Measurements from ENCODE around the gene ARAP2.
A peak's percentile ranks its signal among the peaks of the same experiment; 100 is the strongest.

Gene ARAP2

DNA sequence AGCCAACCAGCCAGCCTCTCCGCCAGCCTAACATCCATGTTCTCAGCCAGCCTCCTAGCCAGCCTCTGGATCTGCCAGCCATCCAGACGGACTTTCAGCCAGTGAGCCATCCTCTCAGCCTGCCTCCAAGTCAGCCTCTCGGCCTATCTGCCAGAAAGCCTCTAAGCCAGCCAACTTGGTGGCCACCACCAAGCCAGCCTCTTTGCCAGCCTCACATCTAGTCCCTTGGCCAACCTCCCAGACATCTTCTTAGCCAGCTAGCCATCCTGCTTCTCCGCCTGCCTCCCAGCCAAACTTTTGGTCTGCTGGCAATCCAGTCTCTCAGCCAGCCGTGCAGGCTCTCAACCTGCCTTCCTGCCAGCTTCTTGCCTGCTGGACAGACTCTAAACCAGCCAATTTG, 16.4 kb upstream of the ARAP2 start:
- Histone ChIP-seq H3K27me3 (ENCODE audit: control insufficient read depth, insufficient read depth, low read length) (no peaks in the 10 kb centered on the region), H3K4me3 (ENCODE audit: low read depth, low read length) (no peak overlapping the region), H3K9me3 (ENCODE audit: control insufficient read depth, insufficient read depth, low read depth, low read length) (no peaks in the 10 kb centered on the region), H3K4me1 (ENCODE audit: control insufficient read depth, insufficient read depth, low read length) (peaks cover 8% of the 10 kb centered on the region; the same call in 1 of the 2 replicates), H3K9ac (ENCODE audit: low read length) (no peak overlapping the region), H3K27ac (ENCODE audit: low read depth, low read length) (no peak overlapping the region), H3K36me3 (ENCODE audit: control insufficient read depth, insufficient read depth, low read length) (no peaks in the 10 kb centered on the region)

DNA sequence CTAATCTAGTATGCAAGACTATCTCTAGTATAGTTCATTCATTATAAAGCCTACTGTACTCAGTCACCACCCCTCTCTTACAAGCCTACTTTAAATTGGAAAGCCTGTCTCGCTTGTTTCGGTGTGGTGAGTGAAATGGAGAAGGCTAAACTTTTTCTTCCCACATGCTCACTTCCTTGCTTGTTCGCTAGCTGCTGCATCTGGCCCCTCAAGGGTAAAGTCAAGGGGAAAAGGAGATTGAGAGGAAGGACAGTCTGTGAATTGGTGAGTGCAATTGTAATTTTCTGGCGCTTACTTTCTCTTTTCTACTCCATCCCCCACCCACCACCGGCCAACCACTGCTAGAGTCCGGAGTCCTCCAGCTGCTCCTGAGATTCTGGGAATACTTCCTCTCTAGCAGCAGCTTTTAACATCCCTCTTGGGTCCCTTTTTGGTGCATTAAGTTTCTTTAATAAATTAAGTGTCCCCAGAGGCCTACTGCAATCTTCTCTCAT, 12.1 kb upstream of the ARAP2 start:
- H3K9me3 ChIP-seq (ENCODE audit: control insufficient read depth, insufficient read depth, low read depth, low read length) = no peaks in the 10 kb centered on the region
- no peak overlapping the region for H3K4me3 ChIP-seq (ENCODE audit: low read depth, low read length)

DNA sequence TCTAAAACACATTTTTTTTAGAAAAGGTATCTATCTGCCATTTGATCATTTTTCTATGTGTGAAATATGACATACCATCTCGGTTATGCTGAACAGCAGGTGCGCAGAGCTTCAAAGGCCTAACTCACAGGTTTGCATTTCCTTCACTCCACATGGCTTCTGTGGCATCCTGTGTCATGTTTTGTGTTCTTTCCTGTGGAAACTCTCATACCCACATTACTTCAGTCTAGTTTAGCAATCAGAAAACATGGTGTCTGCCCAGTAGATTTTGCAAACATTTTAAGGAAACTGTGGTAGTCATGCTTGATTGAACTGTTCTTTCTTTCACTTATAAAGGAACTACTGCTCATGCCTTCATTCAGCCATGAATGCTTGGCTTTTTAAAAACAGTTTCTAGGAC, 11.3 kb upstream of the ARAP2 start:
- H3K4me1 ChIP-seq (ENCODE audit: control insufficient read depth, insufficient read depth, low read length) = no peaks in the 10 kb centered on the region
- H3K4me3 ChIP-seq (ENCODE audit: low read depth, low read length) = no peak overlapping the region
- H3K9ac ChIP-seq (ENCODE audit: low read length) = no peak overlapping the region
- no peak overlapping the region for H3K27ac ChIP-seq (ENCODE audit: low read depth, low read length)
- H3K9me3 ChIP-seq (ENCODE audit: control insufficient read depth, insufficient read depth, low read depth, low read length) = no peaks in the 10 kb centered on the region
- no peaks in the 10 kb centered on the region; the same call in 1 of the 2 replicates for H3K27me3 ChIP-seq (ENCODE audit: control insufficient read depth, insufficient read depth, low read length)
- H3K36me3 ChIP-seq (ENCODE audit: control insufficient read depth, insufficient read depth, low read length) = no peaks in the 10 kb centered on the region

More for the DNA sequence above, 12.1 kb upstream of the ARAP2 start:
- H3K27ac ChIP-seq (ENCODE audit: low read depth, low read length) = no peak overlapping the region
- no peak overlapping the region for H3K9ac ChIP-seq (ENCODE audit: low read length)
- H3K27me3 ChIP-seq (ENCODE audit: control insufficient read depth, insufficient read depth, low read length) = no peaks in the 10 kb centered on the region; the same call in 1 of the 2 replicates
- H3K4me1 ChIP-seq (ENCODE audit: control insufficient read depth, insufficient read depth, low read length) = no peaks in the 10 kb centered on the region
- no peaks in the 10 kb centered on the region for H3K36me3 ChIP-seq (ENCODE audit: control insufficient read depth, insufficient read depth, low read length)

DNA sequence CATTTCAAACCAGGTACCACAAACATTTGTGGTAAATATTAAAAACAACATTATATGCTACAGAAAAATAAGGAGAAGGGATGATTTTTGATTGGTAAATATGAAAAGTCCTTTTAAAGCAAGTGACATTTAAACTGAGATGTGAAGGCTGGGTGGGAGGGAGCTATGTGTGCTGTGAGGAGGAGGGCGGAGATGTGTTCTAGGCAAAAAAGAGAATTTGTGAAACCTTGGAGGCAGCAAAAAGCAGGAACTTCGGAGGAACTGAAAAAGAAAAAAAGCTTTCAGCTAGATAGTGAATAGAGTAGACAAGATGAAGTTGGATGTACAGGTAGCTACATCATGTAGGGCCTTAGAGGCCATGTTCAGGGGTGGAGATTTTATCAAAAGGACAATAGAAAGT, 10.1 kb upstream of the ARAP2 start:
- H3K27ac ChIP-seq (ENCODE audit: low read depth, low read length) = no peak overlapping the region
- no peaks in the 10 kb centered on the region for H3K9me3 ChIP-seq (ENCODE audit: control insufficient read depth, insufficient read depth, low read depth, low read length)
- no peaks in the 10 kb centered on the region for H3K36me3 ChIP-seq (ENCODE audit: control insufficient read depth, insufficient read depth, low read length)
- no peaks in the 10 kb centered on the region for H3K4me1 ChIP-seq (ENCODE audit: control insufficient read depth, insufficient read depth, low read length)
- H3K9ac ChIP-seq (ENCODE audit: low read length) = no peak overlapping the region
- H3K27me3 ChIP-seq (ENCODE audit: control insufficient read depth, insufficient read depth, low read length) = no peaks in the 10 kb centered on the region; the same call in 1 of the 2 replicates
- H3K4me3 ChIP-seq (ENCODE audit: low read depth, low read length) = no peak overlapping the region

DNA sequence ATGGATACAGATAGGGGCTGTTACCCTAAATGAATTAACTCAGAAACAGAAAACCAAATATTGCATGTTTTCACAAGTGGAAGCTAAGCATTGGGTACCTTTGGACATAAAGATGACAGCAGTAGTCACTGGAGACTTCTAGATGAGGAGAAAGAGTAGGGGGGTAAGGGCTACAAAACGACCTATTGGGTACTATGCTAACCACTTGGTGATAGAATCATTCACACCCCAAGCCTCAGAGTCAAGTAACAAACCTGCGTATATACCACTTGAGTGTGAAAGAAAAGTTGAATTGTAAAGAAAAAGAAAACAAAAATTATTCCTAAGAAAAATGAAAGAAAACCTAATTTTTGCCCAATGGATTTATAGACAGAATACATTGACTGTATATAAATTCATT, 7.7 kb upstream of the ARAP2 start:
- Histone ChIP-seq H3K27ac (ENCODE audit: low read depth, low read length) (no peak overlapping the region), H3K4me1 (ENCODE audit: control insufficient read depth, insufficient read depth, low read length) (no peaks in the 10 kb centered on the region), H3K4me3 (ENCODE audit: low read depth, low read length) (no peak overlapping the region), H3K9ac (ENCODE audit: low read length) (no peak overlapping the region), H3K36me3 (ENCODE audit: control insufficient read depth, insufficient read depth, low read length) (no peaks in the 10 kb centered on the region), H3K9me3 (ENCODE audit: control insufficient read depth, insufficient read depth, low read depth, low read length) (no peaks in the 10 kb centered on the region), H3K27me3 (ENCODE audit: control insufficient read depth, insufficient read depth, low read length) (no peaks in the 10 kb centered on the region; the same call in 1 of the 2 replicates)

DNA sequence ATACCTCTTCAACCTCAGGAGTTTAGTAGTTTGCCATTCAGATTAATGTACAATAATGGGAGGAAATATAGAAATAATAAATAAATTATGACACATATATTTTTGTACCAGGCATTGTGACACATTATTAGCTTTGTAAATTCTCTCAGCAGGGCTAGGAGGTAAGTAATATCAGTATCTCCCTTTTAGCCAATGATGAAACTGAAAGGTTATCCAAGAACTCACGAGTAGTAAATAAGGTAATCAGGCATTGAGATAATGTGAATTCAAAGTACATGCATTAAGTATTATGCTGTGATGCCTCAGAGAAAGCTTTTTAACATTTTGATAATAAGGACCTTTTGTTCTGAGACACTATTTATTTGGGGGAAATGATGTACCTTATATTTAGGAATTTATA, 5.3 kb upstream of the ARAP2 start:
- no peaks in the 10 kb centered on the region for H3K36me3 ChIP-seq (ENCODE audit: control insufficient read depth, insufficient read depth, low read length)
- H3K27me3 ChIP-seq (ENCODE audit: control insufficient read depth, insufficient read depth, low read length) = peaks cover 20% of the 10 kb centered on the region
- H3K4me1 ChIP-seq (ENCODE audit: control insufficient read depth, insufficient read depth, low read length) = no peaks in the 10 kb centered on the region
- no peak overlapping the region for H3K9ac ChIP-seq (ENCODE audit: low read length)
- no peak overlapping the region for H3K4me3 ChIP-seq (ENCODE audit: low read depth, low read length)
- H3K9me3 ChIP-seq (ENCODE audit: control insufficient read depth, insufficient read depth, low read depth, low read length) = no peaks in the 10 kb centered on the region
- no peak overlapping the region for H3K27ac ChIP-seq (ENCODE audit: low read depth, low read length)

- peaks cover 56% of the 10 kb centered on the region for H3K27me3 ChIP-seq (ENCODE audit: control insufficient read depth, insufficient read depth, low read length)
- H3K9ac ChIP-seq (ENCODE audit: low read length) = no peak overlapping the region
- H3K36me3 ChIP-seq (ENCODE audit: control insufficient read depth, insufficient read depth, low read length) = no peaks in the 10 kb centered on the region
- H3K9me3 ChIP-seq (ENCODE audit: control insufficient read depth, insufficient read depth, low read depth, low read length) = no peaks in the 10 kb centered on the region
- no peak overlapping the region for H3K27ac ChIP-seq (ENCODE audit: low read depth, low read length)
- H3K4me3 ChIP-seq (ENCODE audit: low read depth, low read length) = peak overlapping the region; percentile 68
- 0 out of 2 replicates have a peak, but pooled peaks cover 6% of the 10 kb centered on the region for H3K4me1 ChIP-seq (ENCODE audit: control insufficient read depth, insufficient read depth, low read length)
Measured at GRCh38 chr4:36243355-36244256, 708 bp downstream of the ARAP2 start.

DNA sequence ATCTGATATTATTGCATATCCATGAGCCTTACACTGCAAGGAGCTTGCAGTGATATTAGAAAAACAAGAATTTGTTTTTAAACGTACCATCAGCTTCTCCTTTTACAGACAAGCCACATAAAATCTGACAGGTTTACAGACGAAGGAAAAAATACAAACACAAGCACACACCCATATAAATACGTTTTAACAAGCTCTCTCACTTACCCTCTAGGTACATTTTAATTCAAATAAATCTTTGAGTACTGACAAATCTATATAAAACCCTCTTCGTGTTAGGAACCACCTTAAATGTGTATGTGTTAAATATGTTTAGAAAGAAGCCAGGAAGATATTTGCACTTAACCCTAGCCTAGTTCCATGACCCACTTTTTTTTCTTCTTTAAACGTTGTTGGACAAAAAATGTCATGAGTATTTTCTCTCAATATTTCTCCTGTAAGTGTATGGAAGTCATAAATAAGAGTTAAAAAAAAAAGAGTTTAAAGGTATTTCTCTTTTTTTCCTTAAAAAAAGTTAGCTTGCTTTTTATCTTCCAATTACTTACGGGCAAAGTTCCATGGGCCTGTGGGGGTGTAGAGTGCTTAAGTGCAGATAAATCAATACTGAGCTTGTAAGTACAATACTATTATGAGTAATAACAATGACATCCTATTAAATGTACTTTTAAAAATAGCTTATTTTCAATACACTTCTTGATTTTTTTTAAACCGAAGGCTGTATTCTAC, 1.5 kb downstream of the ARAP2 start:
- Histone ChIP-seq H3K4me1 (ENCODE audit: control insufficient read depth, insufficient read depth, low read length) (0 out of 2 replicates have a peak, but pooled peaks cover 6% of the 10 kb centered on the region), H3K27me3 (ENCODE audit: control insufficient read depth, insufficient read depth, low read length) (peaks cover 56% of the 10 kb centered on the region), H3K27ac (ENCODE audit: low read depth, low read length) (no peak overlapping the region), H3K9ac (ENCODE audit: low read length) (no peak overlapping the region), H3K9me3 (ENCODE audit: control insufficient read depth, insufficient read depth, low read depth, low read length) (no peaks in the 10 kb centered on the region), H3K36me3 (ENCODE audit: control insufficient read depth, insufficient read depth, low read length) (no peaks in the 10 kb centered on the region), H3K4me3 (ENCODE audit: low read depth, low read length) (no peak overlapping the region)

DNA sequence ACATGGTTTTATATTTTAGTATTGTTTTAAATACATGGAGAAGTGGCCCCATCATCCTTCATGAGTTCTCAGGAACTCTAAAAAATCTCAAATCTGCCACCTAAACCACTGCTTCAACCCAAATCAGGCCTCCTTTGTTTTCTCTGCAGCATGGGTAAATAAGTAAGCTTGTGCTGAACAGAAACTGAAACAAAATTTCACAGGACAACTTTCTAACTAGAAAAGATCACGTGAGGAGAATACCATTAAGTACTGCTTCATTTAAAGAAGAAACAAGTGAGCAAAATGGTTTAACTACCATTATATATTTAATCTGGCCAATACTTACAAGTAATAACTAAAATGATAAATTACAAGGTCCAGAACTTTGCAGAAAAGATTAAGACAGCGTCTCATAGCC, 2.5 kb downstream of the ARAP2 start:
- Histone ChIP-seq H3K9ac (ENCODE audit: low read length) (no peak overlapping the region), H3K4me3 (ENCODE audit: low read depth, low read length) (no peak overlapping the region), H3K36me3 (ENCODE audit: control insufficient read depth, insufficient read depth, low read length) (no peaks in the 10 kb centered on the region), H3K9me3 (ENCODE audit: control insufficient read depth, insufficient read depth, low read depth, low read length) (no peaks in the 10 kb centered on the region), H3K4me1 (ENCODE audit: control insufficient read depth, insufficient read depth, low read length) (0 out of 2 replicates have a peak, but pooled peaks cover 6% of the 10 kb centered on the region), H3K27ac (ENCODE audit: low read depth, low read length) (no peak overlapping the region), H3K27me3 (ENCODE audit: control insufficient read depth, insufficient read depth, low read length) (peaks cover 56% of the 10 kb centered on the region)

DNA sequence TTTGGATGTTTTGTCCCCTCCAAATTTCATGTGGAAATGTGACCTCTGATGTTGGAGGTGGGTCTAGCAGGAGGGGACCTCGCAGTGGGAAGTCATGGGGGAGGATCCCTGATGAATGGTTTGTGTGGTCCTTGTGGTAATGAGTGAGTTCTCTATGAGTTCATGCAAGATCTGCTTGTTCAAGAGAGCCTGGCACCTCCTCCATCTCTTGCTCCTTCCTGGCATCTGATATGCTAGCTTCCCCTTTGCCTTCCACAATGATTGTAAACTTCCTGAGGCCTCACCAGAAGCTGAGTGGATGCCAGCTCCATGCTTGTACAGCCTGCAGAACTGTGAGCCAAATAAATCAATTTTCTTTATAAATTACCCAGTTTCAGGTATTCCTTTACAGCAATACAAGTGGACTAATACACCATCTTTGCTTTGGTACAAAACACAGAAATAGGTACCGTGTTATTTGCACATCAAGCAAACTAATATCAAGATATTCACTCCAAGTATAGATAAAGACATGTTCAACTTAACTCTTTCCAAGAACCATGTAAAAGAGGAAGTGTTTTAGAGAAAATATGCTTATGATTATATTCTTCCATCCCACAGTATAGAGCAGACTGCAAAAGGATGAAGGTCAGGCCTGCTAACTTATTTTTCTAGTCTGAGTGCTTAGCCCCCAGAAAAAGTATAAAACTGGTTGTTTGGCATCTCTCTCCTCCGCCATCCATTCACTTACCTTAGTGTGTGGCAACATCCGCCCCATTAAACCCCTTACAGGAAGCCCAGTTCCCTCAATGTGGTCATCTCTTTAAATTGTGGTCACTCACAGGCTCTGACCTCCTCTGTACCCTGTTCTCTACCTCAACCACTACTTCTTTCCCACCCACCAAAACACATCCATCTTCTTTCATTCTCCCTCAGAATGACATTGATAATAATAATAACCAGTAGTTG, 6.7 kb downstream of the ARAP2 start:
- Histone ChIP-seq H3K36me3 (ENCODE audit: control insufficient read depth, insufficient read depth, low read length) (no peaks in the 10 kb centered on the region), H3K4me1 (ENCODE audit: control insufficient read depth, insufficient read depth, low read length) (no peaks in the 10 kb centered on the region), H3K27me3 (ENCODE audit: control insufficient read depth, insufficient read depth, low read length) (peaks cover 17% of the 10 kb centered on the region), H3K4me3 (ENCODE audit: low read depth, low read length) (no peak overlapping the region), H3K9ac (ENCODE audit: low read length) (no peak overlapping the region), H3K27ac (ENCODE audit: low read depth, low read length) (no peak overlapping the region), H3K9me3 (ENCODE audit: control insufficient read depth, insufficient read depth, low read depth, low read length) (no peaks in the 10 kb centered on the region)
